Activated CD4-positive, alpha-beta T cell treated with anti-CD3 and anti-CD28 coated beads, Interleukin-2, amount 50 U/mL, for 48 hours (primary cell): ENCODE results near the gene DDB1.
"Not testable (repeated sequence)": the region's sequence is repeated elsewhere in the genome, so short reads cannot be mapped to it uniquely, and the experiment has no call there.

Experiments
- DNase-seq, 2 experiments: peaks; one replicate each; pipeline ENCODE4 v3.0.0-alpha.2; 2020

Gene DDB1

GRCh38 chr11:61267437-61267841, 65.5 kb downstream of the DDB1 start:
- no peak for DNase-seq

DNA sequence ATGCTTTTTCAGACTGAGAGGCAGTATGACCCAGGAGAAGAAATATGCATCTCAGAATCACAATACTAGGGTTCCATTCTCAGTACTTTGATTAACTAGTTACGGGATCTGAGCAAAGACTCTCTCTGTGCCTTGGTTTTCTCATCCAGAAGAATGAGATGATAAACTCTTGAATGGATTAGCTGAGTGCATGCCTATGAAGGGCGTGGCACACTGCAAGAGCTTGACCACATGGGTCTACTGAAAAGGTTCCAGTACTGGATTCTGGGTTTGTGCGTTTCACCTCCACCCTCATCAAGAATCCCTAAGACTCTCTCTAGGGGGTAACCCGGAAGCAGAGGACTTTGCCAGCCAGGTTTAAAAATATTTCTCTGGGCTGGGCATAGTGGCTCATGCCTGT, 66.3 kb downstream of the DDB1 start:
- DNase-seq: no peak

GRCh38 chr11:61265357-61265756, 67.5 kb downstream of the DDB1 start:
- no peak for DNase-seq

DNA sequence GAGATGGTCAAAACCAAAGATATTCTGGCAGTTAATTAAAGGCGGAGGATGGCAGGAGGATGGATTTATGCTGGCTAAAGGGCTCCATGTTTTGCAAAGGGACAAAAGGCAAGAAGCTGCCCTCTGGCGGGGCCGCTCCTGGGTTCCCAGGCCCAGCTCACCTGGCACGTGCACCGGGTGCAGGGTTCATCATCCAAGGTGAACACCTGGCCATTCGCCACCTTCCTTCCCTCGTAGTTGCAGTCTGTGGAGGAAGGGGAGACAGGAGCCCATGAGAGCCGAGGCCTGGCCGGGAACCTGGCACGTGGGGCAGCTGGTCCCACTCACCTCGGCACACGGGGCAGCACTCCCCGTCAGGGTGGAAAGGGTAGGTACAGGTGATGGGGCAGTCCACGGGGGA, 68.1 kb downstream of the DDB1 start:
- no peak for DNase-seq

DNA sequence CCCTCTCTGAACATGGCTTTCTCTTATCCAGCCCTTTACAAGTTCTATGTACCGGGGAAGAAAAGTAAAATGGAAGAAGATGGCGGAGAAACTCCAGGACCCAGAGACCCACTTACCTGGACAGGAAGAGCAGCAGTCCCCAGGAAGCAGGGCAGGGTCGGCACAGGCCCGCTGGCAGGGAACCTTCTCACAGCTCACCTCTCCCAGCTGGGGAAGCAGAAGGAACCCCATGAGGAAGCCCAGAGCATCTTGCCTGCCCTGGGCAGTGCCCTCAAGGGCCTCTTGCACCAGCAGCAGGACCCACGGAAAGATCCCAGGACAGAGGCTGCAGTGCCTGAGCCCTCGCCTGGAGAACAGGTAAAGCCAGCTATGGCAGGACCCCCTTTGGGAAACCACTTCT, 68.5 kb downstream of the DDB1 start:
- no peak for DNase-seq

DNA sequence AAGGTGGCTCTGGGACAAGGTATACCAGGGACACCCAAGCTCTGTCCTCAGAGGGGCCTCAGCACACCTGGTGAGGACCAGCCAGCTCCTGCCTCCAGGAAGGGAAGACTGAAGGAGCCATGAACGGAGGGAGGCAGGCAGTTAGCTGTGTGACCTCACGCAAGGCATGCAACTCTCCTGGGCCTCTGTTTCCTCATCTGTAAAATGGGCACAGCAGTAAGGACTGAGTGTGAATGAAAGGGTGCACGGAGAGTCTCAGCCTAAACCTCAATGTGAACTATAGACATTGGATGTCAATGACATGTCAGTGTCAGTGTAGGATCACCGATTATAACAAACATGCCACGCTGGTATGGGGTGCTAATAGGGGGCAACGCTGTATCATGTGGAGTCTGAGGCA, 73.5 kb downstream of the DDB1 start:
- DNase-seq: no peak

DNA sequence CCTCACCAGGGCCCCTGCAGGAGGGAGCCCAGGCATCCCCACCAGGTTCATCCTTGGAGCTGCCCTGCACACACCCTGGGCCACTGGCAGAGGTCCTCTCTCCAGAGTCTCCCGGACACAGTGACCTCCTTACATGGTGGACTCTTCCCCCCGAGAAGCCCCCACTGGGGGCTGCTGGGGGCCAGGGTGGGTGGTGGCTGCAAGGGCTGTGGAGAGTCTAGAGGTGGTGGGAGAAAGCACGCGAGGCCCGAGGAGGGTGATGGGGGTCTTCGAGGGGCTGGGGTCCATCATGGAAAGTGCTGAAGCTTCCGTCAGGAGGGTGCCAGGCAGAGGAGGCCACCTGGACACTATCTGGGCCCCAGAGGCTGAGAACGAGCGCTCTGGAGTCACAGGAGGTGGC, 74.4 kb downstream of the DDB1 start:
- DNase-seq: no peak

GRCh38 chr11:61256710-61257482, 76.0 kb downstream of the DDB1 start:
- DNase-seq: no peak

DNA sequence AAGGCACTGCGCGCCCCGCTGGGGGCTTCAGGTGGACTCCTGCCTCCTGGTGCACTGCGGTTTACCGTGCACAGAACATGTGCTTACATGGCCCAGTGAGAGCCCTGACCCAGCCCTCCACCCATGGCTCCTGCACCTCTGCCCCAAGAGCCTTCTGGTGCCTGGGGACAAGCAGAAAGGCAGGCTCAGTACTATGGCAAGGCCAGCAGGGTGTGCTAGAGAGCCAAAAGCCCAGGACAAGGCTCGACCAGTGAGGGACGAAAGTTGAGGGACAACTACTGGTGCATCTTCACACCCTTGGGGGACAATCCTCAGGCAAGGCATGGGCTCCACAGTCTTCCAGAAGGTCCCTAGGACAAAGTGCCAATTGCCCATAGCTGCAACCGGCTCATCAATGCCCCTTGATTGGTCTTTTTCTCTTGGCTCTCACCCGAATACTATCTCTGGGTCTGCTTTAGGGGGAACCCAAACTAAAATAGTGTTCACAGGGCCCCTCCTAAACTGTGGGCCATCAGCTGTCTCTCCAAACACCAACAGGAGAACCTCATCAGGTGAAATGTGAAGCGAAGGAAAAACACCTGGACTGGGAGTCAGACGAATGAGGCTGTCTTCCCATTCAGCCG, 78.4 kb downstream of the DDB1 start:
- DNase-seq: peak; percentile 71 to 76

DNA sequence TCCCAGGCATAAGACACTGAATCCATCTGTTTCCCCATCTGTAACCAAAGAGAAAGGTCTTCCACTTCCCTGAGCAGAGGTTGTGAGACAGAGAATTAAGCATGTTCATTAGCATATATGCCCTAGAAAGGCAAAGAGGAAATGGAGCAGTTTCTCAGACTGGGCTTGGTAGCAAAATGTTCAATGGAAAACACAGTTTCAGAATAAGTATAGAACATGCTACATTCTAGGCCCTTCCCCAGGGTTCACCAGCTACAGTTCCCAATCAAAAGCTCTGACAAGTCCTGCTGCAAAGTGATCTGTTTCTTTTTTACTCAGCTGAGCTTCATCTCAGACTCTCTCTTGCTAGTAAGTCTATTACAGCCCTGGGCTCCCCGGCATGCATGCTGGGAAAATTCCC, 80.6 kb downstream of the DDB1 start:
- DNase-seq: not testable (repeated sequence)

DNA sequence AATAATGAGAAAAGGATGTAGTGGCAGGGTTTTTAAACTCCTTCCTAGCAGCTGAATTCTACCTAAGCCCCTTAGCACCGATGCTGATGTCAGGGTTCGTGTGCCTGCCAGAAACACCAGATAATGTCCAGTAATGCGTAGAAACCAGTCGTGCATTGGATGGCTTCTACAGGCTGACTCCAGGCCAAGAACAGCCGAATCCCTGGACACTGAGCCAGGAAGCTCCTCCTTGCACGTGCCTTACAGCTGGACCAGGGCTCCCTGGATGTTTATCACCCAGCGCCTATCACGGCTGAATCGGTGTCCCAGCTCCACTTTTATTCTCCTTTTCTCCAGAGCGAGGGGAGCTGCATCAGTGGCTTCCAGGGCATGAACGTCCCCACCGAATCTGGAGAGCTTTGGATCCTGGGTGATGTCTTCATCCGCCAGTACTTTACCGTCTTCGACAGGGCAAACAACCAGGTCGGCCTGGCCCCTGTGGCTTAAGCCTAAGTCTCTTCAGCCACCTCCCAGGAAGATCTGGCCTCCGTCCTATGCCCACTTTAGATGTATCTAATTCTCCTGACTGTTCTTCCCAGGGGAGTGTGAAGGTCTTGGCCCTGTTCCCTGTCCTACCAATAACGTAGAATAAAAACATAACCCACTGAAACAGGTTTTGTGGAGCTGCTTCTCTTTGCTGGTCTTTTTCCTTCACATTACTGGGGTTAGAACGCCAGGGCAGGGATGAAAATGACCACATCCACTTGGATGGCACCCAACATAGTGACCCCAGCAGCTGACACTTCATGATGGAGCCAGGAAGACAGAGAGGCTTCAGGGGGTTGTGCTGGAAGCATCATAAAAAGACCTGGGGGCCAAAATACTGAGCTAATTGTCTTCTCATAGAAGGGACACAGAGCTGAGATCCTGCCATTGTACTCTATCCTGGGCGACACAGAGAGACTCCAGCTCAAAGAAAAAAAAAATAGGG, 81.8 kb downstream of the DDB1 start:
- not testable (repeated sequence) for DNase-seq
